Fibroblast of lung (primary cell): ENCODE results near the gene ESRRA.

Experiments used
- EZH2 ChIP-seq: IDR thresholded peaks from 2 replicates; pipeline ENCODE4 v1.5.1; 2012; ENCODE audit warnings: low read length, control low read depth, mild to moderate bottlenecking; ENCODE audit errors: missing control alignments
- TF ChIP-seq, protein P1 (sequence below), 2 donors: IDR thresholded peaks in 1 of 2; conservative IDR thresholded peaks in 1 of 2; 1 replicate in 1 of 2; 2 replicates in 1 of 2; pipeline ENCODE4 v1.5.1; 2011 to 2012; ENCODE audit warnings: low read length in 2 of 2, control low read depth in 1 of 2, inconsistent platforms in 1 of 2, low read depth in 1 of 2, mild to moderate bottlenecking in 1 of 2

DNA sequence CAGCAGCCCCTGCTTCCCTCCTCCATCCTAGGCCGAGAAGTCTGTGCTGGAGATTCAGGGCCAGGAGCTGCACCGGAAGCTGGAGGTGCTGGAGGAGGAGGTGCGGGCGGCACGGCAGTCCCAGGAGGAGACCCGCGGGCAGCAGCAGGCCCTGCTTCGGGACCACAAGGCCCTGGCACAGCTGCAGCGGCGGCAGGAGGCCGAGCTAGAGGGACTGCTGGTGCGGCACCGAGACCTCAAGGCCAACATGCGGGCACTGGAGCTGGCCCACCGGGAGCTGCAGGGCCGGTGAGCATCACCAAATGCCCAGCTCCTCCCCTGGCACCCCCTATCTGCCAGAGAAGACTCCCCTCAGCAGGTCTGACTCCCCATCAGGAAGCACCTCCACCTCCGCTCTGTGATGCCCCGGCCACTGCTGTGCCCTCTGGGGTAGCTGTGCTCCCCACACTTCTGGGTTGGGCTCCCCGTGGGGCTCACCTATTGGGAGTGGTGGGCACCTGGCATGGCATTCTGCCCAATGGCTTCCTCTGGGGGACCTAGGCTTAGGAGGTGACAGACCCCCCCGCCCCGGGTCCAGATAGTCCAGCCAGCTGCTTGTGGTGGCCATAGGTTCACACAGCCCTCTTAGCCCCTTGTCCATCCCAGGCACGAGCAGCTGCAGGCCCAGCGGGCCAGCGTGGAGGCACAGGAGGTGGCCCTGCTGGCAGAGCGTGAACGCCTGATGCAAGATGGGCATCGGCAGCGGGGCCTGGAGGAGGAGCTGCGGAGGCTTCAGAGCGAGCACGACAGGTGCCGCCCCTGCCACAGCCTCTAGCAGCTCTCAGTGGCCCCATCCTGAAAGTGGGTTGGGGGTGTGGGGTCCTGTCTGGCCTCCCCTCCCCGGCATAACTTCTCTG is 47.0 kb downstream of the ESRRA start:
- no peak for TF ChIP-seq EZH2
- TF ChIP-seq, protein P1, sequence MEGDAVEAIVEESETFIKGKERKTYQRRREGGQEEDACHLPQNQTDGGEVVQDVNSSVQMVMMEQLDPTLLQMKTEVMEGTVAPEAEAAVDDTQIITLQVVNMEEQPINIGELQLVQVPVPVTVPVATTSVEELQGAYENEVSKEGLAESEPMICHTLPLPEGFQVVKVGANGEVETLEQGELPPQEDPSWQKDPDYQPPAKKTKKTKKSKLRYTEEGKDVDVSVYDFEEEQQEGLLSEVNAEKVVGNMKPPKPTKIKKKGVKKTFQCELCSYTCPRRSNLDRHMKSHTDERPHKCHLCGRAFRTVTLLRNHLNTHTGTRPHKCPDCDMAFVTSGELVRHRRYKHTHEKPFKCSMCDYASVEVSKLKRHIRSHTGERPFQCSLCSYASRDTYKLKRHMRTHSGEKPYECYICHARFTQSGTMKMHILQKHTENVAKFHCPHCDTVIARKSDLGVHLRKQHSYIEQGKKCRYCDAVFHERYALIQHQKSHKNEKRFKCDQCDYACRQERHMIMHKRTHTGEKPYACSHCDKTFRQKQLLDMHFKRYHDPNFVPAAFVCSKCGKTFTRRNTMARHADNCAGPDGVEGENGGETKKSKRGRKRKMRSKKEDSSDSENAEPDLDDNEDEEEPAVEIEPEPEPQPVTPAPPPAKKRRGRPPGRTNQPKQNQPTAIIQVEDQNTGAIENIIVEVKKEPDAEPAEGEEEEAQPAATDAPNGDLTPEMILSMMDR (conservative IDR thresholded peaks at IDR 0.05 in 1 of 2, IDR thresholded peaks at IDR 0.05 in 1 of 2; ENCODE audit: low read depth in 1 of 2, low read length in 2 of 2): no peak
